Peyer's patch (tissue), 4 donors: ENCODE measurements around the gene ZNF750.

Experiments
- CTCF ChIP-seq, 6 experiments: fragments of 450-650 bp in 4 of 6; fragments of 200-600 bp in 2 of 6; sonication (generic) in 1 of 6; IDR thresholded peaks; one replicate each; pipeline ENCODE4 v1.5.1; 2017 to 2019; ENCODE audit warnings: antibody characterized with exemption in 6 of 6, mild to moderate bottlenecking in 3 of 6, moderate library complexity in 1 of 6
- POLR2A ChIP-seq, 2 donors: fragments of 450-650 bp; IDR thresholded peaks; one replicate each; pipeline ENCODE4 v1.5.1; 2017; ENCODE audit warnings: antibody characterized with exemption in 2 of 2, mild to moderate bottlenecking in 2 of 2, moderate library complexity in 2 of 2

- no peak for TF ChIP-seq POLR2A (IDR thresholded peaks at IDR 0.05)
- no peak for TF ChIP-seq CTCF (IDR thresholded peaks at IDR 0.05)
Observed at GRCh38 chr17:82864713-82865248, 25.0 kb upstream of the ZNF750 start.
